Measurements from ENCODE around the gene OR51B4. TPM values are rescaled to one million over a fixed set of nuclear protein-coding genes. Genes with fewer than 3 reads are reported as not detected.
"Not testable (repeated sequence)": the region's sequence is repeated elsewhere in the genome, so short reads cannot be mapped to it uniquely, and the experiment has no call there.

The OR51B4 gene
- total RNA-seq, 4 donors from 2014 or later, result not detected

DNA sequence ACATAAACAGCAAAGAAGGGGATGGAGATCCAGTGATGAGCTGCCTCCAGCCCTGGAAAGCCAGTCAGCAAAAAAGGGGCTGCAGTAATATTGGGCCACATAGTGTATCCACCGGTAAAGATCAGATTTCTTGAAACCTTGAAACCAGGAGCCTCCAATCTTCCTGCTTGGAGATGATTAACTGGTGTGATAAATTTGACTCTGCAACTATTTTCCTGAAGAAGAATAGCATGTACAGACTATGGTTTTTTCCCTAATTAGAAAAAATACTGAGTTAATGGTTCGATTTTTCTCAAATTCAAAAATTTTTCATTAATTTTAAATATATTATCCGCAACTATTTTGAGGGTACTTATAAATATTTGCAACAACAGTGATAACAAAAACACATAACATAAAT is 22.5 kb upstream of the OR51B4 start, which contains the start of gene OR51B2:
Gene OR51B2 (minus strand): TSS at position 101 of the 400 bp plus-strand sequence. CDS start 0 bp downstream, at position 101.
- H3K9me3 ChIP-seq, result no peaks in the 10 kb centered on the region
- no peaks in the 10 kb centered on the region for H3K4me1 ChIP-seq
- H3K27me3 ChIP-seq, result no peaks in the 10 kb centered on the region
- no peak for ATAC-seq
- H3K4me3 ChIP-seq, result no peak within 1 kb of the TSS
- no peak within 1 kb of the TSS for H3K27ac ChIP-seq
- no peak for TF ChIP-seq POLR2AphosphoS5 (IDR thresholded peaks at IDR 0.05)
- no peak for TF ChIP-seq CTCF (IDR thresholded peaks at IDR 0.05)
- TF ChIP-seq POLR2A (IDR thresholded peaks at IDR 0.05), result no peak
- TF ChIP-seq EP300 (IDR thresholded peaks at IDR 0.05), result no peak
- WGBS, 2 donors (ENCODE audit: low coverage in 1 of 2), result 57 to 89% methylated on average over 3 of the region's 3 CpGs
- no peaks in the 10 kb centered on the region for H3K36me3 ChIP-seq

GRCh38 chr11:5317292-5317691 is 15.5 kb upstream of the OR51B4 start:
- Histone ChIP-seq H3K9me3 (no peaks in the 10 kb centered on the region), H3K4me1 (no peaks in the 10 kb centered on the region), H3K36me3 (no peaks in the 10 kb centered on the region), H3K27me3 (no peaks in the 10 kb centered on the region), H3K4me3 (no peak overlapping the region), H3K27ac (no peak overlapping the region)
- ATAC-seq, result no peak
- WGBS, 2 donors (ENCODE audit: low coverage in 1 of 2), result 50 to 69% methylated on average over 1 to 5 of the region's 5 CpGs
- no peak for TF ChIP-seq EP300 (IDR thresholded peaks at IDR 0.05)
- no peak for TF ChIP-seq POLR2A (IDR thresholded peaks at IDR 0.05)

- not testable (repeated sequence) for H3K27me3 ChIP-seq, H3K4me1 ChIP-seq, H3K36me3 ChIP-seq, H3K27ac ChIP-seq, H3K4me3 ChIP-seq, H3K9me3 ChIP-seq, ATAC-seq
- WGBS, 2 donors (ENCODE audit: low coverage in 1 of 2), result 70 to 73% methylated on average over 3 of the region's 3 CpGs
Observed at GRCh38 chr11:5313326-5314023, 11.7 kb upstream of the OR51B4 start.

DNA sequence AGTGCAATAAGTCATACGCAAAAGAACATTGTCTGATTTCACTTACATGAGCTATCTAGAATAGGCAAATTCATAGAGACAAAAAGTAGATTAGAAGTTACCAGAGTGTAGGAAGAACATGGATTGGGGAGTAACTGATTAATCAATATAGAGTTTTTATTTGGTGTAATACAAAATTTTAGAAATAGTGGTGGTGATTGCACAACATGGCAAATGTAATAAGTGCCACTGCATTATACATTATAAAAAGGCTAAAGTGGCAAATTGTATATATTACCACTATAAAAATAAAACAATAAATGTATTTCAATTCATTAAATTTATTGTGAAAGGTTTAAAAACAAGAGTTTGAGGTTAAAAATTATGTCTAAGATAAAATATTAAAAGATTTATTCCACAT is 8.7 kb upstream of the OR51B4 start:
- no peak for ATAC-seq
- no peak for TF ChIP-seq POLR2AphosphoS5 (IDR thresholded peaks at IDR 0.05)
- TF ChIP-seq EP300 (IDR thresholded peaks at IDR 0.05), result no peak
- TF ChIP-seq CTCF (IDR thresholded peaks at IDR 0.05), result no peak
- no peak for TF ChIP-seq POLR2A (IDR thresholded peaks at IDR 0.05)
- Histone ChIP-seq H3K4me3 (no peak overlapping the region), H3K27me3 (no peaks in the 10 kb centered on the region), H3K9me3 (no peaks in the 10 kb centered on the region), H3K36me3 (no peaks in the 10 kb centered on the region), H3K27ac (no peak overlapping the region), H3K4me1 (no peaks in the 10 kb centered on the region)
- WGBS, 2 donors (ENCODE audit: low coverage in 1 of 2), result 91 to 95% methylated on average over 1 of the region's 1 CpG

GRCh38 chr11:5307256-5308019 is 5.7 kb upstream of the OR51B4 start:
- TF ChIP-seq POLR2AphosphoS5 (IDR thresholded peaks at IDR 0.05), result no peak
- TF ChIP-seq POLR2A (IDR thresholded peaks at IDR 0.05), result no peak
- no peak for TF ChIP-seq CTCF (IDR thresholded peaks at IDR 0.05)
- no peak for TF ChIP-seq EP300 (IDR thresholded peaks at IDR 0.05)
- no peak overlapping the region for H3K4me3 ChIP-seq
- no peaks in the 10 kb centered on the region for H3K36me3 ChIP-seq
- no peaks in the 10 kb centered on the region for H3K4me1 ChIP-seq
- no peak for ATAC-seq
- H3K27me3 ChIP-seq, result no peaks in the 10 kb centered on the region
- H3K27ac ChIP-seq, result no peak overlapping the region
- no peaks in the 10 kb centered on the region for H3K9me3 ChIP-seq
- 84 to 86% methylated on average over 2 of the region's 2 CpGs for WGBS, 2 donors (ENCODE audit: low coverage in 1 of 2)

- no peak for ATAC-seq
- no peak overlapping the region for H3K27ac ChIP-seq
- H3K27me3 ChIP-seq, result no peaks in the 10 kb centered on the region
- no peaks in the 10 kb centered on the region for H3K4me1 ChIP-seq
- WGBS, 2 donors (ENCODE audit: low coverage in 1 of 2), result 67 to 100% methylated on average over 1 of the region's 1 CpG
- TF ChIP-seq CTCF (IDR thresholded peaks at IDR 0.05), result no peak
- TF ChIP-seq POLR2AphosphoS5 (IDR thresholded peaks at IDR 0.05), result no peak
- no peak for TF ChIP-seq EP300 (IDR thresholded peaks at IDR 0.05)
- TF ChIP-seq POLR2A (IDR thresholded peaks at IDR 0.05), result no peak
- H3K9me3 ChIP-seq, result no peaks in the 10 kb centered on the region
- no peak overlapping the region for H3K4me3 ChIP-seq
- H3K36me3 ChIP-seq, result no peaks in the 10 kb centered on the region
Observed at GRCh38 chr11:5304046-5304445, 2.3 kb upstream of the OR51B4 start.
